ENCODE data around the gene SPATS2. TPM values are rescaled to one million over a fixed set of nuclear protein-coding genes. Genes with fewer than 3 reads are reported as not detected.

SPATS2 gene
- total RNA-seq, 1 experiment from 2014 or later, result 56.3 TPM

Other genes starting within 250 kb of the SPATS2 start
- 1,275 TPM for gene TUBA1B, start 236.1 kb upstream of the SPATS2 start, total RNA-seq (2021; ENCODE audit: unreplicated experiment)
- 133 TPM for gene TUBA1A, start 178.4 kb upstream of the SPATS2 start, total RNA-seq (2021; ENCODE audit: unreplicated experiment)
- 524 TPM for gene TUBA1C, start 102.4 kb upstream of the SPATS2 start, total RNA-seq (2021; ENCODE audit: unreplicated experiment)
- 0.39 TPM for gene PRPH, start 72.3 kb upstream of the SPATS2 start, total RNA-seq (2021; ENCODE audit: unreplicated experiment)
- gene TROAP, start 44.2 kb upstream of the SPATS2 start, total RNA-seq (2021; ENCODE audit: unreplicated experiment), result 50.0 TPM
- gene C1QL4, start 30.3 kb upstream of the SPATS2 start, total RNA-seq (2021; ENCODE audit: unreplicated experiment), result 2.1 TPM
- gene DNAJC22, start 20.6 kb upstream of the SPATS2 start, total RNA-seq (2021; ENCODE audit: unreplicated experiment), result 1.9 TPM
- gene KCNH3, start 171.6 kb downstream of the SPATS2 start, total RNA-seq (2021; ENCODE audit: unreplicated experiment), result 0.64 TPM
- 88.6 TPM for gene MCRS1, start 200.7 kb downstream of the SPATS2 start, total RNA-seq (2021; ENCODE audit: unreplicated experiment)
- 0.13 TPM for gene FAM186B, start 238.2 kb downstream of the SPATS2 start, total RNA-seq (2021; ENCODE audit: unreplicated experiment)

Data from Panc1 (cell line).